Stimulated activated naive CD4-positive, alpha-beta T cell treated with Interleukin-2 at 50 U/mL for 16 hours (primary cell): ENCODE results near the gene PNMA5.
"Not testable (repeated sequence)": the region's sequence is repeated elsewhere in the genome, so short reads cannot be mapped to it uniquely, and the experiment has no call there.

Source experiments
- DNase-seq: peaks from one replicate; lab custom pipeline; 2025; lab: John Stamatoyannopoulos, UW

PNMA5 gene

GRCh38 chrX:152993933-152994332, at the start of gene PNMA5:
Gene PNMA5, minus strand, starts transcription at chrX:152994116. Its CDS starts 2,518 bp downstream, at chrX:152991598.
- DNase-seq: no peak

- DNase-seq: peak; percentile 53
These were observed 38.6 kb upstream of the PNMA5 start for GRCh38 chrX:153032397-153033118.

GRCh38 chrX:153030801-153031200, 36.9 kb upstream of the PNMA5 start:
- no peak for DNase-seq

GRCh38 chrX:153029875-153030274, 36.0 kb upstream of the PNMA5 start:
- no peak for DNase-seq

GRCh38 chrX:153029162-153029561, 35.2 kb upstream of the PNMA5 start:
- DNase-seq: no peak

GRCh38 chrX:153028487-153028886, 34.6 kb upstream of the PNMA5 start:
- DNase-seq: not testable (repeated sequence)

GRCh38 chrX:153026501-153026900, 32.6 kb upstream of the PNMA5 start:
- DNase-seq: not testable (repeated sequence)

- no peak for DNase-seq
These were observed 25.2 kb upstream of the PNMA5 start for GRCh38 chrX:153019166-153019565.

GRCh38 chrX:153017174-153017573, 23.3 kb upstream of the PNMA5 start:
- not testable (repeated sequence) for DNase-seq

GRCh38 chrX:153004780-153005179, 10.9 kb upstream of the PNMA5 start:
- DNase-seq: no peak

- no peak for DNase-seq
These were observed 10.1 kb upstream of the PNMA5 start for GRCh38 chrX:153003981-153004380.

GRCh38 chrX:153002182-153002581, 8.3 kb upstream of the PNMA5 start:
- DNase-seq: not testable (repeated sequence)

GRCh38 chrX:152997337-152997736, 3.4 kb upstream of the PNMA5 start:
- DNase-seq: no peak

- DNase-seq: no peak
These were observed 1.8 kb downstream of the PNMA5 start for GRCh38 chrX:152992115-152992514.

GRCh38 chrX:152991123-152991522, 2.8 kb downstream of the PNMA5 start:
- no peak for DNase-seq

- DNase-seq: no peak
These were observed 4.6 kb downstream of the PNMA5 start for GRCh38 chrX:152989292-152989658.

GRCh38 chrX:152988536-152989291, 5.2 kb downstream of the PNMA5 start:
- no peak for DNase-seq

- no peak for DNase-seq
These were observed 6.1 kb downstream of the PNMA5 start for GRCh38 chrX:152987801-152988200.

GRCh38 chrX:152987156-152987555, 6.8 kb downstream of the PNMA5 start:
- not testable (repeated sequence) for DNase-seq

GRCh38 chrX:152985383-152985782, 8.5 kb downstream of the PNMA5 start:
- not testable (repeated sequence) for DNase-seq

- DNase-seq: no peak
These were observed 25.7 kb downstream of the PNMA5 start for GRCh38 chrX:152968193-152968592.

- DNase-seq: no peak
These were observed 33.8 kb downstream of the PNMA5 start for GRCh38 chrX:152960115-152960514.

- no peak for DNase-seq
These were observed 34.3 kb downstream of the PNMA5 start for GRCh38 chrX:152959626-152960025.
